ENCODE measurements around the gene TCP11X2.
A peak's percentile ranks its signal among the peaks of the same experiment; 100 is the strongest.
"Not testable (repeated sequence)": the region's sequence is repeated elsewhere in the genome, so short reads cannot be mapped to it uniquely, and the experiment has no call there.

Gene TCP11X2

GRCh38 chrX:102471762-102472220 is at the start of gene TCP11X2:
TSS of gene TCP11X2 (minus strand) at chrX:102471812.
- DNase-seq (ENCODE audit: low spot score), result not testable (repeated sequence)

DNA sequence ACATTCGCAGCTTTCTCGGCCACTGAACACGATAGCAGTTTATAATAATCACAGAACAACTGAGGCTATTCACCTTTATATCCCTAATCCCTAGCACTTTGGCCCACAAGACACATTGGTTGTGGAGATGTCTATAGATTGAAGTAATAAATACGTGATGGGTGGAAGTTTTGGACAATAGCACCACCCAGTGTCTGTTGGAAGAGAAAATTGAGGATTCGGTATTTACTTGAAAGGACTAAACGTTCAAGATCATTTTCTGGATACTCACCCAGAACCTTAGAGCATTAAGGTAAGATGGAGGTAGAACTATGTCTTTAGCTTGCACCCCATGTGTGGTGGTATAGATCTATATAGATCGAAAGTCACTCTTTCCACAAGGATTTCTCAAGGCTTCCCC is 45.7 kb upstream of the TCP11X2 start:
- no peak for DNase-seq (ENCODE audit: low spot score)

GRCh38 chrX:102515975-102516941 is 44.6 kb upstream of the TCP11X2 start, which contains the start of gene TMSB15A:
TSS of gene TMSB15A (minus strand) at chrX:102516739.
- peak; percentile 28 for DNase-seq (ENCODE audit: low spot score)

DNA sequence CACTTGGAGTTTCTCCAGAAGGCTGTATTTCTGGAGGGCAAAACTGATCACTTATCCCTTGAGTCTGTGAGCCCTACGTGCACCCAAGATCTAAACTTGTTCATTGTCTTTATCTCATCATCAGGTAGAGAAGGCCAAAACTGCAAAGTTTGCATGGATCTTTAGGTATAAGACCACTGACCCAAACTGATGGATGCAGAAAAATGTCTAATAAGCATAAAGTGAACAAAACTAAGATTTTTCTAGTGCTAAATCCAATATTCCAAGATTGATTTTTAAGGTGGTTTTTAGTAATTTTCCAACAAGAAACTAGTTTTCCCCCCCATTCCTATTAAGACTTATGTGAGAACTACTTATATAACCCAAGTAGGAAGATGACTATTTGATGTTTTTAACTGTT is 42.9 kb upstream of the TCP11X2 start:
- DNase-seq (ENCODE audit: low spot score), result no peak

GRCh38 chrX:102498732-102499131 is 27.1 kb upstream of the TCP11X2 start:
- no peak for DNase-seq (ENCODE audit: low spot score)

DNA sequence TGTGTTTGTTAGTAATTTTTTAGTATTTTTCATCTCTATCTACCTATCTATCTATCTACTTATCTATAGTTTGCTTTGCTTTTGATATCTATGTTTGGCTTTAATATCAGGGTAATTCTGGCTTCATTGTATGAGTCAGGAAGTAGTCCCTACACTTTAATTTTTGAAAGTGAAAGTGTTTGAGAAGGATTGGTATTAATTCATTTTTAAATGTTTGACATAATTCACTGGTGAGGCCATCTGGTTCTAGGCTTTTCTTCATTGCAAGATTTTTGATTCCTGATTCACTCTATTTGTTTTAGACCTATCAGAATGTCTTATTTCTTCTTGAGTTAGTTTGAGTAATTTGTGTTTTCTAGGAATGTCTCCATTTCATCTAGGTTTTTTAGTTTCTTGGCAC is 20.2 kb upstream of the TCP11X2 start:
- DNase-seq (ENCODE audit: low spot score), result no peak

DNA sequence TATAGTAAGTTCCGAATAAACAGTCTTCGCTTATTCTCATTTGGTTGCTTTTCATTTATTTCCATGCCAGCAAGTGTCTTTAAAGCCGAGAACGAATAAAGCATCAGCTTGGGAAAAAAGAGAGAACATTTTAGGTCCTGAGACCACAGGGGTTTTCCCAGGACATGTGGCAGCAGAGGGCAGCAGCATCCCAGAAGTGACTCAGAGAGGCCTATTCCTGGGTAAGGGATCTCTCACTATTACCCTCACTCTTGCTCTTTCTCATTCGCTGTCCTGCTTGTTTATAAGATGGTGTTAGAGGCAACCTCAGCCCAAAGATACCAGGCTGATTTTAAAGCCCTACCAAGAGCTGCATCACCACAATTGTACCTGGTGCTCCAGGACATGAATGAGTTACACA is 7.2 kb upstream of the TCP11X2 start:
- not testable (repeated sequence) for DNase-seq (ENCODE audit: low spot score)

- not testable (repeated sequence) for DNase-seq (ENCODE audit: low spot score)
Measured at GRCh38 chrX:102470215-102470614, 1.4 kb downstream of the TCP11X2 start.

DNA sequence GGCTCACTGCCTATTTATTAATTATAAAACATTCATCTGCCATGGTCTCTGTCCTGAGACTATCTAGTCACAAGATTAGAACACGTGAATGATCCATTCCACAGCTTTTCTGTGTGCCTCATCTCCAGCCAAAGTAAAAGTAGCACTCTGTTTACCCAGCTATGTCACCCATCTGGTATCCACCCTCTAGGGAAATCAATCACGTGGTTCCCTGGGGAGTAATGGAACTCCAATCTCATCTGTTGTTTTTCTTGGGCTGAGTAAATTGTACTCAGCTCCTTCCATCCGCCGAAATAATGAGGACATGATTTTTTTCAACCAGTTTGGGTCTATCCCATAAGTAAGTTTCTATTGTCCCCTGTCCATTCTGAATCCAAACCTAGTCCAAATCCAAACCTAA is 13.0 kb downstream of the TCP11X2 start:
- not testable (repeated sequence) for DNase-seq (ENCODE audit: low spot score)

DNA sequence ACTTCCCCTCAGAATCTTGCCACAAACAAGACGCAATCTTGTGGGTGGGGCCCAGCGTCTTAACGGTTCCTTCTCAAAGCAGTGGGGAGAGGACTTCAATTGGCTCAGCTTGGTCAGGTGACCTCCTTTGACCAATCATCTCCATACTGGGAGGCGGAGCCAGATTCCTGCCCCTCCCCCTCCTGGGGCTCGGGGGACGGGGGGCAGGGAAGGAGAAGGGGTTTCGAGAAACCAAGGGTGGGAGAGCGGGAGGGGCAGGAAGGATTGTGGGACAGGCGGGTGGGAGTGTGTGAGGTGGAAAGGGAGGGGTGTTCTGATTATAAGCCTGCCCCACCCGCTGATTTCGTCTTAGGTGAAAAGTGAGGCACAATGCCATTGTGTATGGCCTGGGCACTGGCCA is 31.7 kb downstream of the TCP11X2 start, which contains the start of gene NXF2B:
Gene NXF2B, minus strand, starts transcription at position 101 of the 400 bp plus-strand sequence. CDS start 59,972 bp downstream, outside the sequence.
- not testable (repeated sequence) for DNase-seq (ENCODE audit: low spot score)

GRCh38 chrX:102414493-102414892 is 57.1 kb downstream of the TCP11X2 start:
- DNase-seq (ENCODE audit: low spot score), result not testable (repeated sequence)
